ENCODE measurements around the gene ARHGEF33.

Gene ARHGEF33

GRCh38 chr2:38966006-38966405, 76.3 kb downstream of the ARHGEF33 start:
- DNase-seq = no peak

GRCh38 chr2:38966678-38967077, 77.0 kb downstream of the ARHGEF33 start:
- DNase-seq = no peak

GRCh38 chr2:38968021-38968420, 78.3 kb downstream of the ARHGEF33 start:
- DNase-seq = no peak

DNA sequence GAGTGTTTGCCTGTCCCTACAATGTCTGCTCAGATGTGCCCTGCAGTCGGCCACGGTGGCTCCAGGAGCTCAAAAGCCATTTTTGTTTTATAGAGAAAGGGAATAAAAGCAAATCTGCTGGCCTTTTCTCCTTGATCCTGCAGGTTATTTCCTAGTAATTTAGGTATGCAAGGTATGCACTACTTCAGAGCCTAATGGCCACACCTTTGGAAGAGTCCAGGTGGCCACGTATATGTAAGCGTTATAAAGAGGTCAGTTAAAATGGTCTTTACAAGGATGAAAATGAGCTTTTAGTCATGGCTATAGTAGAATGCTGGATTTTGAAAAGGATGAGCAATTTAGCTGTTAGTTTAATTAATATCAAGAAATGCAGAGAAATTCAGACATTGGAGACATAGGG, 81.7 kb downstream of the ARHGEF33 start:
- DNase-seq = no peak

- DNase-seq = no peak
These were observed 83.6 kb downstream of the ARHGEF33 start for GRCh38 chr2:38973266-38973665.

DNA sequence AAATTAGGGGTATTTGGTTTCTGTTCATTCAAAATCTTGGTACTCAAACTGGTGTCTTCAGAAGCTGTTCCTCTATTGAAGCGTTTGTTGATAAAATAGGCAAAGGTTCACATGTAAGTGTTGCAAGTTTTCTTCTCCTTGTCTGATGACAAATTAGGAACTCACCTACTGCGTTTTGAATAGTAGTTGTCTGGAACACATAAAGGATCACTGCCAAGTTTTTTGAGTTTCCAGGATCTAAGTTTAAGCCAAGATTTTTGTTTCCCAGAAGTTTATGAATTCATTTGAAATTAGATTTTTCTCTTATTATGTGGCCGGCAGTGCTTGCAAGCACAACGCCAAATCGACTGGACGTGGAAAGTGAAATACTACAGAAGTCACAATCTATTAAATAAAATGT, 85.4 kb downstream of the ARHGEF33 start:
- DNase-seq = no peak

DNA sequence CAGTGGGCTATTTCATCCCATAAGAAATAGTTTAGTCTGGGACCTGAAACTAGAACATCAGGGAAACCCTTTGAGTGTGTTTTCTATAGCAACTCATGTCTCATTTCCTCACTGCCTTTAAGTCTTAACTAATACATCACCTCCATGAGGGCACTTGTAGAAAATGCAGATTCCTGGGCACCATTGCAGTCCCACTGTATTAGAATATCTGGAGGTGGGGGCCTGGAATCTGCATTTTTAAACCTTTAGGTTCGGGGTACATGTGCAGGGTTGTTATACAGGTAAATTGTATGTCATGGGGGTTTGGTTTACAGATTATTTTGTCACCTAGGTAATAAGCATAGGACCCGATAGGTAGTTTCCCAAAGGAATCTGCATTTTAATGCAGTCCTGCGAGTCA, 87.4 kb downstream of the ARHGEF33 start:
- no peak for DNase-seq

GRCh38 chr2:38978296-38978903, 88.7 kb downstream of the ARHGEF33 start:
- DNase-seq = no peak

DNA sequence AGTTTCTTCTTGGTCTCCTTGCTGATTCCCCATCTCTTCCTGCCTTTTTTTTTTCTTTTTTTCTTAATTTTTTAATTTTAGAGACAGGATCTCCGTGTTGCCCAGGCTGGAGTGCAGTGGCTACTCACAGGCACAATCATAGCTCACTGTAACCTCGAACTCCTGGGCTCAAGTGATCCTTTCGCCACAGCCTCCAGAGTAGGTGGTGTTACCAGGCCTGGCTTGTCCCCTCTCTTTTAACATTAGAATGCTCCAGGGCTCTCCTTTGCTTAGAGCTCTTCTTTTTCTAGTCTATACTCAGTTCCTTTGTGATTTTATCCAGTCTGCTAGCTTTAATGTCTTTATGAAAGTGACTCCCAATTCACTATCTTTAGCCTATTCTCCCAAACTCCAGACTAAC, 89.2 kb downstream of the ARHGEF33 start:
- DNase-seq = no peak

DNA sequence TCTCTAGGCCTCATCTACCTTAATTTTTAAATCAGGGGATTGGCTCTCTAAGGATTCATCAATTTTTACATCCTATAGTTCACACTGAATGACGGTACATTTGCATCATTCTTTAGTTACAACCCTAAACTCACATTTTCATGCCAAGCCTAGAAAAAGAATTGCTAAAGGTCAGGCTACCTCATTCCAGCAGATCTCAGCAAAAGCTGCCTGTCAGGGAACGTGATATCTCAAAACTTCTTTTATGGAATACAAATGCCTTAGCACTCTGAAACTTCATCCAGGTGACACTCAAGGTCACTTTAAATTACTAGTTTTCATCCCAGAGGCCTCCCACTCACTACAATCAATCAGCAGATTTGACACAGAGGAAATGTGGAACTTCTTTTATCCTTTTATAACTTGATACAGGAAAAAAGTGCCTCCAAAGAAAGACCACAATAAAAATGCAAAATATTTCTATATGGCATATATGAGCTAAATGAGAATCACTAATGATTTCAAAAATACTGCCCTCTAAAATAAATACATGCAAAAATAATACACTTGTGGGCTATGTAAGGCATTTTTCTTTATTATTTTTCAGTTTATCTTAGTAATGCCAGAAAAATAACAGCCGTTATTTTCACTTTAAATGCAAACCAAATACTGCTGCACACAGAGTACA, 91.5 kb downstream of the ARHGEF33 start:
- no peak for DNase-seq

DNA sequence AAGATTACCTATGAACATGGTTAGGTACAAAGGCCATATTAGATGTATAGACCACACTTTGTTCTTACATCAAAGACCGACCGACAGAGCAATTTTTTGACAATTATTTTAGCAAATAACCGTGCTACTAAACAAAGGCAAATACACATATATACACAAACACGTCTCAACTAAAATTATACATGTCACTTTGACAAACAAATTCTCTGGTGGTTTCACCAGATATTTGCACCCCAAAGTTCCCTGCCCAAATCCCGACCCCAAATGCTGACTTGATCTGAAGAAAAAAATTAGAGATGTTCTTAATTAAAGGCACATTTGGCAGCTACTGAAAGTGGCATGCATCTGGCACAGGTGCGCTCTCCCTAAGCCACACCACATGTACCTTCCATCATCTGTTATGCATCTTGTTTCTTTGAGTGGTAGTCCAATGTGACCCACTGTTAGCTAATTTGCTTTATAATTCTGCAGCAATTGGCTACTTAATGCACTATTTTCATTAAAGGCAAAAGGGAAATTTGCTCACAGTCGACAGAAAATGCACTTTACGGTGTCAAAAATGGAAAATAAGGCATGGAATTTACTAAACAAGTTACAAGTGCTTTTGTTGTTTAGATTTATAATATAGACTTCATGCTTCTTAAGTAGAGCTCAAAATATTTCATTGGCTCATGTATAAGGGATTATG, 92.1 kb downstream of the ARHGEF33 start:
- no peak for DNase-seq

DNA sequence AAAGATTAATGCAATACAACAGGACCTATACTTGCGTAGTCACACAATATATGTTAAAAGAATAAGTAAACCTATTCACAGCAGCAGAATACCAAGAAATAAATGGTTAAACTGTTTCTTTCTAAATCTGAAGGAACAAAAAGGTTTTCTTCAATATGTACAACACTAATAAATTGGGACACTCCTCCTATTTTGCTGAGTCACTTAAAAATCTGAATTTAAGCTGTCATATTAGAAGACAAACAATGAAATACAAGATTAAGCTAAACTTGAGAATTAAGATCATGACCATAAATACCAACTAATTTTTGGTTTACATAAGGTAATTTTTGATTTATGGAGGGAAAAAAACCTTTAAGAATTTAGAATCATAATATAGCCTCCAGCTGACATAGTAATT, 92.8 kb downstream of the ARHGEF33 start:
- no peak for DNase-seq

- DNase-seq = no peak
These were observed 99.0 kb downstream of the ARHGEF33 start for GRCh38 chr2:38988716-38989115.

DNA sequence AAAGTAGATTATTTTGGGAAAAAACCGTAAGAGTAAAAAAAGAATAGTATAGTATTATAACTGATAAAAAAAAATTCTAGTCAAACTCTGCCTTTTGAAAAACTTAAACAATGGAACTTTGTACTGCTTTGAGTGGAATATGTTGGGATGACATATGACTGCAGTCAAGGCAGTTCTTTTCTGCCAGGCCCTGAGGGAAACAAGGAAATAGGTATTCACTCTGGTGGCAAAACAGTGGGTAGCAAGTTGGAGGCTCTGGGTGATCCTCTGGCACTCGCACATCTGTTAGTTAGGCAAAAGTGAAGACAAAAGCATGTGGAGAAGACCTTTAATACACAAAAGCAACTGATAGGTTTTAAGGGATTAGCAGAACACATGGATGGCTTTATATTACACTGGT, 102.2 kb downstream of the ARHGEF33 start:
- no peak for DNase-seq

DNA sequence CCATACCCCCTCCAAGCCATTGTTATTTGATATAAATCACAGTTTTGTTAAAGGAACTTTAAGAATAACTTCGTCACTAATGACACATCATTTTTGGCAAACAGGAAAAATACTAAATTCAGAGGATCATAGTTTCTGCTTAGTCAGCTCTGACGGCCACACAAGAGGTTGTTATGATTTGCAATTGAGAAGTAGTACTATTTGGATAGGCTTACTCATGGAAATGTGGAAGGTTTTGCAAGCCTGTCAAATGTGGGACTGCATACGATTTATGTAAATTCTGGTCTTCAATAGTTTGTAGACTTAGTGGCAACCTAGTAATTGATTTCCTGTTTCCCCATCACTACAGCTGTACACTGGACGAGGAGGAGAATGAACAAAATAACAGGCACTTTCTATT, 108.1 kb downstream of the ARHGEF33 start:
- no peak for DNase-seq

GRCh38 chr2:39000552-39000951, 110.9 kb downstream of the ARHGEF33 start:
- DNase-seq = no peak

DNA sequence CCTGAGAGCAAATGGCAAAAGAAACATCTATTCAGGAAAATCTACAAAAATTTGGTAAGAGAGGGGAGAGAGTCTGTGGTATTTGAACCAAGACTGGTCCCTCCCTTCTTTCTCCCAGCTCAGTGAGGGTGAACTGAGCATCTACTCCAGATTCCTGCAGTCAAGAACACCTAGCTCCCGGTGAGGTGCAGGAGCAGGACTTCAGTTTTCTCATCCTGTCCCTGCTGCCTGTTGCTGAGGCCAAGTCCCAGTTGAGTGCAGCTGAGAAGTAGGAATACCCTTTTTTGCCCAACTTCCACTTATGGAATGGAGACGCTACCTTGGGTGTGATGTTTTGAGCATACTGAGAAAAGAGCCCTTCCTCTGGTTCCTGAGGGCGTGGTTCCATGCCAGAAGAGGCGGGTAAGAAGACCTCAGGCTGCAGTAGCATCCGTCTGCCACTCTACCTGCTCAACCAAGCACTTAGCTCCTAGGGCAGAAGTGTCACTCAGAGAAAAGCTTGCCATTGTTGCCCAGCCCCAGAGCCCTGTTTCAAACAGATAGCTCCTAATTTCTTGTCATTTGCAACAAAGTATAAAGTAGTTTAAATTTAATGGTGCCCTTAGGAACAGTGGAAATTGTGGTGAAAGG, 118.3 kb downstream of the ARHGEF33 start:
- no peak for DNase-seq

- DNase-seq = no peak
These were observed 119.0 kb downstream of the ARHGEF33 start for GRCh38 chr2:39008665-39009064.

DNA sequence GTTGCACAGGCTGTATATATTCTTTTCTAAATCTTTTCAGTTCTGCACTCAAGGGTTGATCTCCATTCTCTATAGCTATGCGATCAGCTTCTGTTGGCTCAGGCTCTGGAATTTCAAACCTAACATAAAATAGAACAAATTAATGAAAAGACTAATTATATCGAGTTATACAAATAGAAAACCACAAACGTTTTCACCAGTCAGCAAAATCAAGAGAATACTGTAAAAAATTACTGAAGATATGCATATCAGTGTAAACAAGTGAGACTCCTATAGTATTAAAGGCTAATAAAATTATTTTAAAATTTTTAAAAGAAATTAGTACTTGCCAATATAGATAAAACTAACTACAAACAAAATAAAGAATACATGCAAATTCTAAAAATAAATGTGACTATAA, 124.2 kb downstream of the ARHGEF33 start:
- DNase-seq = no peak

- no peak for DNase-seq
These were observed 125.7 kb downstream of the ARHGEF33 start for GRCh38 chr2:39015424-39015823.

GRCh38 chr2:39017334-39017733, 127.7 kb downstream of the ARHGEF33 start:
- no peak for DNase-seq

- no peak for DNase-seq
These were observed 129.0 kb downstream of the ARHGEF33 start for GRCh38 chr2:39018638-39019037.

GRCh38 chr2:39020383-39020782, 130.7 kb downstream of the ARHGEF33 start:
- DNase-seq = no peak

DNA sequence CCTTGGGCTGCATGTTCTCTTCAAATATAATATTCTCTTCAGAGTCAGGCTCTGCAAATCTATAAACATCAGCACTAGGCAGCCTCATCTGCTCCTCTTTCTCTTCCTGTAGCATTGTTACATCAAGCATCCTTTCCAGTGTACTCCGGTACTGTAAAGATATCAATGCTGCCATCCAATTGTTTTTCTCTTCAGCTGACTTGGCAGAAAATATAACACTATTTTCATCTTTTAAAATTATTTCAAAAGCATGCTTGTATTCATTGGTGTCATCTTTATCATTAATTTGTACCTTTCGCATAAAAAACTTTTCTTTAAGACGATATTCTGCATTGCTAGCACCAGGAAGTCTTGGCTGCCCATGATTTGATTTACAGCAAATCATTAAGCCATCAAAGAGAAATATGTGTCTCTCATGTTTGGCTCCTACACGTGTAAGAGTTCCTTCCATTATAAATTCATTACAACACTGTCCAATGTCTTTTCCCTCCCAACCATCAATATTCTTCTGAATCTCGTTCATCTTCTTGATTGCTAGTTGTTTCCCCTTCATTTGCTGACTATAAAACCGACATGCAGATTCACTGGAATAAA, 133.1 kb downstream of the ARHGEF33 start:
- DNase-seq = no peak
